ENCODE measurements around the gene UPK3A.

UPK3A gene

DNA sequence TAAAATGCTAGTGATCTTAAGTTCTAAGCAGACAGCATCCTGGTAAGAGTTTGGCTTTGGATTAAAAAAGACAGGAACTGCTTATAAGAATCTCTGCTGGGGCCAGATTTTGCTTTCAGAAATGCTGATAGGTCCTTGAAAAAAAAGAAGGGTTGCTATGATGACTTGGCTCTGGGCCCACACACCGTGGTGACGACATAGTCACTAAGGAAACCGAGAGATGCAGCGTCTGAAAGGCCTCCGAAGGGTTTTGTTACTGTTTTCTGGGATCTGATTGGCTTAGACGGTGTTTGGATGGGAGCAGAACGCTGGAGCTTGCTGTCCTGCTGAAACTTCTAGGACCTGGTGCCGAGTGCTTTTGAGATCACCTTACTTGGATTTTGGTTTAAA lies 33.4 kb downstream of the UPK3A start:
- Histone ChIP-seq H4K8ac (ENCODE audit: low read depth, low read length) (no peak overlapping the region), H2BK120ac (ENCODE audit: low read depth, low read length) (no peak overlapping the region), H3K27me3 (ENCODE audit: control insufficient read depth in 3 of 3, insufficient read depth in 3 of 3, low read depth in 1 of 3, low read length in 3 of 3) (no peaks in the 10 kb centered on the region), H3K14ac (ENCODE audit: low read length) (no peak overlapping the region), H3K18ac (ENCODE audit: low read length) (no peak overlapping the region), H3K4me1 (ENCODE audit: control insufficient read depth in 2 of 2, insufficient read depth in 1 of 2, low read depth in 1 of 2, low read length in 2 of 2) (peaks cover 8 to 16% of the 10 kb centered on the region in 2 donors), H2BK12ac (ENCODE audit: low read length) (no peak overlapping the region), H3K4me3 (ENCODE audit: low read length in 2 of 2) (no peak overlapping the region), H3K79me1 (ENCODE audit: low read depth, low read length) (no peaks in the 10 kb centered on the region), H2AFZ (ENCODE audit: low read length) (peak overlapping the region; percentile 6), H4K91ac (ENCODE audit: low read depth, low read length, poor library complexity) (no peak overlapping the region), H3K4me2 (ENCODE audit: insufficient read depth, low read length, poor library complexity, severe bottlenecking) (no peak overlapping the region), H3K27ac (replicated peaks; ENCODE audit: low read length) (no peak overlapping the region), H3K9ac (ENCODE audit: low read depth, low read length, poor library complexity) (no peak overlapping the region), H3K36me3 (replicated peaks in 1 of 2; ENCODE audit: control insufficient read depth in 2 of 2, insufficient read depth in 2 of 2, low read length in 2 of 2) (peaks cover 3 to 14% of the 10 kb centered on the region in 2 donors), H2AK5ac (ENCODE audit: low read depth, low read length) (no peak overlapping the region), H3K9me3 (replicated peaks in 1 of 2; ENCODE audit: control insufficient read depth in 2 of 2, insufficient read depth in 1 of 2, low read depth in 1 of 2, low read length in 2 of 2) (no peaks in the 10 kb centered on the region), H3K23ac (ENCODE audit: low read depth, low read length, poor library complexity) (no peak overlapping the region), H2BK15ac (ENCODE audit: low read length) (no peak overlapping the region), H2BK5ac (ENCODE audit: low read length) (no peak overlapping the region), H3K4ac (ENCODE audit: low read length) (no peak overlapping the region)
- no peak for DNase-seq (ENCODE audit: low spot score)
- no CpG with 5 or more reads among the region's 8 CpGs for WGBS, 2 donors (ENCODE audit: extremely low coverage in 2 of 2, insufficient read length in 2 of 2, insufficient replicate concordance in 1 of 2)

- Histone ChIP-seq H3K14ac (ENCODE audit: low read length) (no peak overlapping the region), H3K27me3 (ENCODE audit: control insufficient read depth in 3 of 3, insufficient read depth in 3 of 3, low read depth in 1 of 3, low read length in 3 of 3) (no peaks in the 10 kb centered on the region), H2AK5ac (ENCODE audit: low read depth, low read length) (no peak overlapping the region), H4K8ac (ENCODE audit: low read depth, low read length) (no peak overlapping the region), H3K4me2 (ENCODE audit: insufficient read depth, low read length, poor library complexity, severe bottlenecking) (no peak overlapping the region), H2AFZ (ENCODE audit: low read length) (peak overlapping the region; percentile 6), H3K27ac (replicated peaks; ENCODE audit: low read length) (no peak overlapping the region), H3K9me3 (replicated peaks in 1 of 2; ENCODE audit: control insufficient read depth in 2 of 2, insufficient read depth in 1 of 2, low read depth in 1 of 2, low read length in 2 of 2) (no peaks in the 10 kb centered on the region), H3K36me3 (replicated peaks in 1 of 2; ENCODE audit: control insufficient read depth in 2 of 2, insufficient read depth in 2 of 2, low read length in 2 of 2) (peaks cover 9 to 20% of the 10 kb centered on the region in 2 donors), H3K4me3 (ENCODE audit: low read length in 2 of 2) (no peak overlapping the region), H2BK5ac (ENCODE audit: low read length) (no peak overlapping the region), H3K4ac (ENCODE audit: low read length) (no peak overlapping the region), H3K79me1 (ENCODE audit: low read depth, low read length) (no peaks in the 10 kb centered on the region), H3K18ac (ENCODE audit: low read length) (no peak overlapping the region), H4K91ac (ENCODE audit: low read depth, low read length, poor library complexity) (no peak overlapping the region), H3K23ac (ENCODE audit: low read depth, low read length, poor library complexity) (no peak overlapping the region), H3K4me1 (ENCODE audit: control insufficient read depth in 2 of 2, insufficient read depth in 1 of 2, low read depth in 1 of 2, low read length in 2 of 2) (peaks cover 8 to 16% of the 10 kb centered on the region in 2 donors), H2BK120ac (ENCODE audit: low read depth, low read length) (no peak overlapping the region), H3K9ac (ENCODE audit: low read depth, low read length, poor library complexity) (no peak overlapping the region), H2BK15ac (ENCODE audit: low read length) (no peak overlapping the region), H2BK12ac (ENCODE audit: low read length) (no peak overlapping the region)
- DNase-seq (ENCODE audit: low spot score), result no peak
- no CpG with 5 or more reads among the region's 12 CpGs for WGBS, 2 donors (ENCODE audit: extremely low coverage in 2 of 2, insufficient read length in 2 of 2, insufficient replicate concordance in 1 of 2)
Observed at GRCh38 chr22:45318558-45319323, 34.0 kb downstream of the UPK3A start.

DNA sequence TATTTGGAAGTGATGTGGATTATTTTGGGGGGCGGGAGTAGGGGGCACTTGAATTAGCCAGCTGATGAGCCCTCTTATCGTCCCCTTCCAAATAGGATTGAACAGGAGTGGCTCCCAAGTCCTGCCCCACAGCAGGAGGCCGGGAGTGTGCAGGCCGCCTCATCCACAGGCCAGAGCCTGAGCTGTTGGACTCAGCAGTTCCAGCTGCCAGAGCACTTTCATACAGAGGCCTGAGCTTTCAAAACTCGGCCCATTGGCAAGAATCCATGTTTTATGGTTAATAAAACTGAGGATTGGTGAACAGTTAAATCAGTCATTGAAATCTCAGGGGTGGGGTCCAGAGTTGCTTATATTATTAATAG lies 34.6 kb downstream of the UPK3A start:
- peaks cover 14 to 25% of the 10 kb centered on the region in 2 donors for H3K36me3 ChIP-seq (replicated peaks in 1 of 2; ENCODE audit: control insufficient read depth in 2 of 2, insufficient read depth in 2 of 2, low read length in 2 of 2)
- H3K27ac ChIP-seq (replicated peaks; ENCODE audit: low read length), result no peak overlapping the region
- H3K4ac ChIP-seq (ENCODE audit: low read length), result no peak overlapping the region
- no peaks in the 10 kb centered on the region for H3K27me3 ChIP-seq (ENCODE audit: control insufficient read depth in 3 of 3, insufficient read depth in 3 of 3, low read depth in 1 of 3, low read length in 3 of 3)
- no peaks in the 10 kb centered on the region for H3K9me3 ChIP-seq (replicated peaks in 1 of 2; ENCODE audit: control insufficient read depth in 2 of 2, insufficient read depth in 1 of 2, low read depth in 1 of 2, low read length in 2 of 2)
- no peak overlapping the region for H2BK15ac ChIP-seq (ENCODE audit: low read length)
- no peak overlapping the region for H4K8ac ChIP-seq (ENCODE audit: low read depth, low read length)
- H2AFZ ChIP-seq (ENCODE audit: low read length), result no peak overlapping the region
- no peak overlapping the region for H3K9ac ChIP-seq (ENCODE audit: low read depth, low read length, poor library complexity)
- H3K4me3 ChIP-seq (ENCODE audit: low read length in 2 of 2), result no peak overlapping the region
- H3K23ac ChIP-seq (ENCODE audit: low read depth, low read length, poor library complexity), result no peak overlapping the region
- no peak overlapping the region for H3K14ac ChIP-seq (ENCODE audit: low read length)
- H3K4me1 ChIP-seq (ENCODE audit: control insufficient read depth in 2 of 2, insufficient read depth in 1 of 2, low read depth in 1 of 2, low read length in 2 of 2), result peaks cover 7 to 13% of the 10 kb centered on the region in 2 donors
- no peaks in the 10 kb centered on the region for H3K79me1 ChIP-seq (ENCODE audit: low read depth, low read length)
- H3K4me2 ChIP-seq (ENCODE audit: insufficient read depth, low read length, poor library complexity, severe bottlenecking), result no peak overlapping the region
- H2BK120ac ChIP-seq (ENCODE audit: low read depth, low read length), result no peak overlapping the region
- no peak overlapping the region for H4K91ac ChIP-seq (ENCODE audit: low read depth, low read length, poor library complexity)
- H2BK5ac ChIP-seq (ENCODE audit: low read length), result no peak overlapping the region
- no peak overlapping the region for H2BK12ac ChIP-seq (ENCODE audit: low read length)
- DNase-seq (ENCODE audit: low spot score), result no peak
- H2AK5ac ChIP-seq (ENCODE audit: low read depth, low read length), result no peak overlapping the region
- no CpG with 5 or more reads among the region's 5 CpGs for WGBS, 2 donors (ENCODE audit: extremely low coverage in 2 of 2, insufficient read length in 2 of 2, insufficient replicate concordance in 1 of 2)
- no peak overlapping the region for H3K18ac ChIP-seq (ENCODE audit: low read length)

DNA sequence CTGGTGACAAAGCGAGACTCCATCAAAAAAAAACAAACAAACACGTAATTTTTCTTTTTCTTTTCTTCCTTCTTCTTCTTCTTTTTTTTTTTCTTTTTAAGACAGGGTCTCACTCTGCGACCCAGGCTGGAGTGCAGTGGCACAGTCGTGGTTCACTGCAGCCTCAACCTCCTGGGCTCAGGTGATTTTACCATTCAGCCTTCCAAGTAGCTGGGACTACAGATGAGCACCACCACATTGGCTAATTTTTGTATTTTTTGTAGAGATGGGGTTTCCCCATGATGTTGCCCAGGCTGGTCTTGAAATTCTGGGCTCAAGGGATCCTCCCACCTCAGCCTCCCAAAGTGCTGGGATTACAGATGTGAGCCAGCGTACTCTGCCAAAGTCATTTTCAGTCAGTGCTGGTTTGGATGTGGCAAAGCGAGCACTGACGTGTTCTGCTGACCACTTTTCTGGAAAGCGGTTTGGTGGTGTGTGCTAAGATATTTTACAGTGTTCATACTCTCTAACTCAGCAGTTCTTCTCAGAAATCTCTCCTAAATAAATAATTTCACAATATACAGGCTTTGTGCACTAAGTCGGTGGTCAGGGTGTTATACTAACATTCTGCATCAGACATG lies 35.7 kb downstream of the UPK3A start:
- no peak overlapping the region for H3K4me3 ChIP-seq (ENCODE audit: low read length in 2 of 2)
- H3K18ac ChIP-seq (ENCODE audit: low read length), result no peak overlapping the region
- H4K8ac ChIP-seq (ENCODE audit: low read depth, low read length), result no peak overlapping the region
- no peak overlapping the region for H4K91ac ChIP-seq (ENCODE audit: low read depth, low read length, poor library complexity)
- 100% methylated on average over 1 of the region's 9 CpGs; no CpG with 5 or more reads in 1 of the 2 donors for WGBS, 2 donors (ENCODE audit: extremely low coverage in 2 of 2, insufficient read length in 2 of 2, insufficient replicate concordance in 1 of 2)
- H2BK12ac ChIP-seq (ENCODE audit: low read length), result no peak overlapping the region
- no peak overlapping the region for H3K4ac ChIP-seq (ENCODE audit: low read length)
- peaks cover 7 to 13% of the 10 kb centered on the region in 2 donors for H3K4me1 ChIP-seq (ENCODE audit: control insufficient read depth in 2 of 2, insufficient read depth in 1 of 2, low read depth in 1 of 2, low read length in 2 of 2)
- no peak overlapping the region for H3K14ac ChIP-seq (ENCODE audit: low read length)
- H3K27me3 ChIP-seq (ENCODE audit: control insufficient read depth in 3 of 3, insufficient read depth in 3 of 3, low read depth in 1 of 3, low read length in 3 of 3), result no peaks in the 10 kb centered on the region
- H2AK5ac ChIP-seq (ENCODE audit: low read depth, low read length), result no peak overlapping the region
- H3K79me1 ChIP-seq (ENCODE audit: low read depth, low read length), result no peaks in the 10 kb centered on the region
- H2BK5ac ChIP-seq (ENCODE audit: low read length), result no peak overlapping the region
- no peak overlapping the region for H3K27ac ChIP-seq (replicated peaks; ENCODE audit: low read length)
- H3K23ac ChIP-seq (ENCODE audit: low read depth, low read length, poor library complexity), result no peak overlapping the region
- DNase-seq (ENCODE audit: low spot score), result no peak
- H2BK120ac ChIP-seq (ENCODE audit: low read depth, low read length), result no peak overlapping the region
- H3K9ac ChIP-seq (ENCODE audit: low read depth, low read length, poor library complexity), result no peak overlapping the region
- no peak overlapping the region for H2AFZ ChIP-seq (ENCODE audit: low read length)
- no peaks in the 10 kb centered on the region for H3K9me3 ChIP-seq (replicated peaks in 1 of 2; ENCODE audit: control insufficient read depth in 2 of 2, insufficient read depth in 1 of 2, low read depth in 1 of 2, low read length in 2 of 2)
- H3K4me2 ChIP-seq (ENCODE audit: insufficient read depth, low read length, poor library complexity, severe bottlenecking), result no peak overlapping the region
- H2BK15ac ChIP-seq (ENCODE audit: low read length), result no peak overlapping the region
- peaks cover 17 to 35% of the 10 kb centered on the region in 2 donors for H3K36me3 ChIP-seq (replicated peaks in 1 of 2; ENCODE audit: control insufficient read depth in 2 of 2, insufficient read depth in 2 of 2, low read length in 2 of 2)

All from neuronal stem cell (in vitro differentiated cells).